Glomerular endothelial cell (primary cell): ENCODE results near the gene VEGFA. TPM values are rescaled to one million over a fixed set of nuclear protein-coding genes. Genes with fewer than 3 reads are reported as not detected.

Source experiments
- DNase-seq: peaks from one replicate; pipeline ENCODE4 v3.0.0-alpha.2; 2011; ENCODE audit warnings: low read depth, low spot score; ENCODE audit errors: extremely low read depth
- total RNA-seq: library from RNA; depleted of rRNA; stranded (reverse); fragments of >200 nt; gene quantifications from 2 replicates; pipeline ENCODE4 v1.2.3, GENCODE V29; 2015

The VEGFA gene
- total RNA-seq, 1 donor from 2014 or later = 28.0 TPM

DNA sequence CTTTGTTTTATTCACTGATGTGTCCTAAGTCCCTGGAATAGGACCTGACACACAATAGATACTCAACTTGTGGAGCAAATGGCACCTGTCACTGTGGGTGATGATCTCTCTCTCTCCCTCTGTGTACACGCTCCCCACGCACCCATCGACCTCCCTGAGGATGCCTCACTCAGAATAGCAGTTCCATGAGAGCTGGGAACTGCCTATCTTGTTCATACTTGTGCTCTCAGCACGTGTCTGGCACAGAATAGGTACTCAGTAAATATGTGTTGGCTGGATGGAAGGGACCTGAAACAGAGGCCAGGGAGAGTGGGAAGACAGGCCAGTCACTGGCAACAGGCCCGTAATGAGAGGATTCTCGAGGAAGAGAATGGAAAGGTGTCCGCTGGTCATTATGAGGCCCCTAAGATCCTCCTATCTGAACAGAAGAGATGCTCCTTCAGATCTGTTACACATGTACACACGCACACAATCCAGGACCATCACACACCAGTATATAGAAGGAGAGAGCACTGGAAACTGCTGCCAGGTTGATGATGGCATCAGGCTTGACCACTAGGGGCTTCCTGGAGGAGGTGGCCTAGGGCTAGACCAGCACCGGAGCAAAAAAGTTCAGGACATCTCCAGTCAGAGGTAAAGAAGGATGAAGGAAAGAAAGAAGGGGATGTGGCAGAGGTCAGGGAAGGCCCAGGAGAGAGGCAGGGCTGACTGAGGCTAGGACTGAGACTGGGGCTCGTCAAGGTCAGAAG lies 30.9 kb downstream of the VEGFA start:
- no peak for DNase-seq

DNA sequence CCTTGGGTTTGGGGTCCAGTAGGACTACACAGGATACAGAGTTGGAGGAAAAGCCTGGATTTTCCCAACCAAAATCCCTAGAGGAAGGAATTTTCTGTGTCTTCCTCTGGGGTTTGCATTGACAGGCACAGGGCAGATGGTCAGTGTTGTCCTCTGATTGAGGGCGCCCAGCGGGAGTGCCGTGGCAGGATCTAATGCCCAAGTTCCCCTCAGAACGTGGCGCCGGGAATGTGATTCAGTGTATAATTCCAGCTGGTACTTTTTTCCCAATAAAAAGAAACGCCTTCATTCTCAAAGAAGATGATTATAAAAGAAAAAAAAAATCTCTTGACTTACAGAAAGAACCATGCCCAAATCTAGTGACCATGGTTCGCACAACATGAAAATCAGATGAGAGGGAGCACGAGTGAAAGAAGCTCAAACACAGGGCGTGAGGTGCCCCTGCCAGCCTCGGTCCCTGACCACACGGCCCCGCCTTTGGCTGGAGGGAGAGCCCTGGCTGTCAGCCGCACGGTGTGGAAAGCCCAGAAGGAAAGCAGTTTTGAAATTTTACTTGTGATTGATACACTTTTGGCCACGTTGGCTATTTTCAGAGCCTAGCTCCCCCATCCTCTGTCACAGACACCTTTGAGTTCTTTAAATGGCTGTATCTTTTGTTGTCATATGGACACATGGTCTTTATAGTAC lies 31.6 kb downstream of the VEGFA start:
- no peak for DNase-seq

DNA sequence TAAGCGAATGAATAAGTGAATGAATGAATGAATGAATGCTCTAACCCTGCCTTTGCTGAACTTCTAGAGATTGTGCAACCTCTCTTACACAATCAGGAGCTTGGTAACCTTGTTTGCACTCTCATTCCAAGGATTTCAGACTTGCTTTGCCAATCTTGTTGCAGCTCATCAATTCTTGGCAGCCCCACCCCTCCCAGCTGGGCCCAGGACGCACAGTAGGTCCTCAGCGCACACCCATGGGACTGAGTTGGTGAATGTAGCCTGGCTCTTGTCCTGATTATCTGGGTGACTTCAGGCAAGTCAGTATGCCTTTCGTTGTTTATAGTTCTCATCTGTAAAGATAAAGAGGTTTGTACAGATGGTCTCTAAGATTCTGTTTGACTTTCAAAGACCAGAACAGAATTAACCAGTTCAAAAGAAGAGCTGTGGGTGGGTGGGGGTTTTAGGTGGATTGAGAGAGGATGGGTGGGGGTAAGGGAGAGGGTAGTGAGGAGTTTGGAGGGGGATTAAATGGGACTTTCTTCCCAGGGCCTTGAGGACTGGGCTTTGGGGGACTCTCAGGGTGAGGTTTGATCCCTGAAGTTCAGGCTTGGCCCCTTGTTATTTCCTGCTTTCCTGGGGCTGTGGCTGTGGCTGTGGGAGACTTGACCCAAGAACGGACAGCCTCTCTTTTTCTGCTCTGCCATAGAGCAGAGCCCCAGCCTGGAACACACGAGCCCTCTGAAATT lies 33.2 kb downstream of the VEGFA start:
- no peak for DNase-seq

DNA sequence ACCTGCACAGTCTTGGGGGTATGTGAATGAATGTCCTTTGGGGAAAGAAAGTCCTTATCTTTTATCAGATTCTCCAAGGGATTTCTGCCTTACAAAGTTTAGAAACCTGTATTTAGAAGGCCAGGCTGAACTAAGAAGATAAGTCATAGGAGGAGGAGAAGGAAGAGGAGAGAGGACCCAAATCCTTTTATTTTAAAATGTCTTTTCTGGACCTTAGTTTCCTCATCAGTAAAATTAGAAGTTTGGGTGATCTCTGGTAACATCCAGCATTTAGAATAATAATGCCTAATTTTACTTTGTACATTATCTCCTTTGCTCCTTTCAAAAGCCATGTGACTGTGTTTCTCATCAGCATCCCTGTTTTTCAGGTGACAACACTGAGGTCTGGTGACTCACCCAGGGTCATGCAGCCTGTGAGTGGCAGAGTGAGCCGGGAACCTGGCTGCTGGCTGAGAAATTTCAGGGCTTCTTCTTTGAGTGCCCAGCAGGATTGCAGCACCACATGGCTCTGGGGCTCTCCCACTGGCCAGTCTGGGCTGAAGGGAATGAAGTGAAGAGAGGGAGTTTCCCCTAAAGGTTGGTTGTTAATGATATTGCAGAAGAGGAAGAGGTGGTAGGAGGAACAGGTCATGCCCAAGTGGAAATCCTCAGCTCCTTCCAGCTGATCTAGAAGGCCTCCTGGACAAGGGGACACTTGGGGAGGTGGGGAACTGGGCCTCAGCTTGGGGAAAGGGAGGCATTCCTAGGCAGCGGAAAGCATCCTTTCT lies 34.0 kb downstream of the VEGFA start:
- DNase-seq = no peak

DNA sequence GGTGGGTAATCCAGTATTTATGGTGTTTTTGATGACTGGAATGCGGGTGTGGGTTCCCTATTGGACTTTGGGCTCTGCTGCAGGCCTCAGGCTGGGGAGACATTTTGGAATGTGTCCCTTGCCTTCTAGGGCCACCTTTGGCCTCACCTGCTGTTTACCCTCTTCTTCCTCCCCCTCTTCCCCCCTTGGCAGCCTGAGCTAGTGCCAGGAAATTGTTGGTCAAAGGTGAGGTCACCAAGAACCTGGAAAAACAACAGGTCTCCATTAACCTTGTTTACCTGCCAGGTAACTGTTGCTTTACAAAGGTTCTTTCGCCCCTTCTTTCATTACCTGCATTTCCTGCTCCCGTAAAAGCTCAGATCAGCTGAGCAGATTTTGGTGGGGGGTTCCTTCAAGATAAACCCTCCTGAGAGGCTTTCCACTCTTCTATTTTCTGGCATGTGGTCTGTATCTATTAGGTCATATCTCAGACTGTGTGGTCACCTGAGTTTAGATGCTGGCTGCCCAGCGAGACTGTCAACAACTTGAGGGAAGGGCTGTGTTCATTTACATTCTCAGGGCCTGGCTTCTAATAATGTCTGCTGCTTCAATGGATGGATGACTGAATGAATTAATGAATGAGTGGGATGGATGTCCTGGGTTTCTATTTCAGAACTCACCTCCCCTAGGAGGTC lies 34.7 kb downstream of the VEGFA start:
- no peak for DNase-seq

DNA sequence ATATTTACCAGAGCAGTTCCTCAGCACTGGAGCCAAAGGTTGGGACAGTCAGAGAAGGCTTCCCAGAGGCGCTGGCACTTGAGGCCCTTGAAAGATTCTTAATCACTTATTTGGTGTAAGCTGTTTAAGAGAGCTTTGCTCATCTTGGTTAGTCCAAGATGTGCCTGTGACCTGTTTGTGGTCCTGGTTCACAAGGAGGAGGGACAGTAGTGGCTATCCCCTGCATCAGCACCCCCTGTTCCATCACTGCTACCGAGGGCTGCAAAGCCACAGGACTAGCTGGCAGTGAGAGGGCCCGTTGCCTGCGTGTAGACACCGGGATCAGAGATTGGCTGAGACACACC lies 35.7 kb downstream of the VEGFA start:
- DNase-seq = no peak

DNA sequence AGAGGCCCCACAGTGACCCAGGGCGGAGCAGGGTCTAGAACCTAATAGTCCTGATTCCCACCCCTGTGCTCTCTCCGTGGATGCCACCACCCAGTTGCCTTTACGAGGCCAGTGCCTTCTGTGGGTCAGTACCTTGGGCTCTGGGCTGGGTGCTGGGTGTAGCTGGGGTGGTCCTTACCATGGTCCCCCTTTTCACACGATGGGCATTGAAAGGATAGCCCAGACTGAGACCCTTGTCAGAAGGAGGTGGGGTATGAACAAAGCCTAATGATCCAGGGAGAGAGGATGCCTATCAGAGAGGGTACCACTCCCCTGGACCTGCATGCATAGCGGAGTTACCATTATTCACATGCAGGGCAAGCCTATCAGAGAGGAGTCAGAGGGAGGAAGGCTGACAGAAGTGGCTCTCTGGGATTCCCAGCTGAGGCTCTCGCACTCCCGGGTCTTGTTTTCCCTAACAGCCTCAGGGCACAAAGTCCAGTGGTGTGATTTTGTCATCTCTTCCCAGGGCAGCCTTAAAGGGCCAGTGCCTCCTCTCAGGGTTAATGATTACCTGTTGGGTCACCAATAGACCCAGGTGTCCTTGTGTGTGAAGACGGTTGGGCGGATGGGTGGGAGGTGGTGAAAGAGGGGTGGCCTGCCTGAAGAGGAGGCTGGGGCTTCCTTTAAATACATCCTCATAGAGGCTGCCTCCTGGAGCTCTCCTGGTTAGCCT lies 36.2 kb downstream of the VEGFA start:
- no peak for DNase-seq

DNA sequence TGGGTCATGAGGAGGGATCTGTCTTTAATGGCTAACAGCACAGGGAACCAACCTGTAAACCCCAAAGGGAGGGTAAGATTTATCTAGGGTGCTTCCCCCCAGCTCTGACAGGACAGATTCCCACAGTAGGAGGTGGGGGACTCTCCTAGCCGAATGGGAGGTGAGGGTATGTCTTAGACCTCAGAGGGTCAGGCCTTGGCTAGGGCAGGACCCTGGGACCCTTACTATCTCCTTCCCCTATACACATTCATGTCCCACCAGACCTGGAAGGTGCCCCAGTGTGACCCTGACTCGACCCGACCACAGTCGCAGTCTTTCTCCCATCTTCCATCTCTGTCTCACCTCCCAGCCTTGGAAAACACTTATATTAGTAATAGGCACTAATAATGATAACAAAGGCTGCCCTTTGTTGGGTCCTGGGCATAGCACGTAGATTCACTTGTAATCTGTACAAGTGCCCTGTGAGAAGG lies 36.8 kb downstream of the VEGFA start:
- DNase-seq = no peak

DNA sequence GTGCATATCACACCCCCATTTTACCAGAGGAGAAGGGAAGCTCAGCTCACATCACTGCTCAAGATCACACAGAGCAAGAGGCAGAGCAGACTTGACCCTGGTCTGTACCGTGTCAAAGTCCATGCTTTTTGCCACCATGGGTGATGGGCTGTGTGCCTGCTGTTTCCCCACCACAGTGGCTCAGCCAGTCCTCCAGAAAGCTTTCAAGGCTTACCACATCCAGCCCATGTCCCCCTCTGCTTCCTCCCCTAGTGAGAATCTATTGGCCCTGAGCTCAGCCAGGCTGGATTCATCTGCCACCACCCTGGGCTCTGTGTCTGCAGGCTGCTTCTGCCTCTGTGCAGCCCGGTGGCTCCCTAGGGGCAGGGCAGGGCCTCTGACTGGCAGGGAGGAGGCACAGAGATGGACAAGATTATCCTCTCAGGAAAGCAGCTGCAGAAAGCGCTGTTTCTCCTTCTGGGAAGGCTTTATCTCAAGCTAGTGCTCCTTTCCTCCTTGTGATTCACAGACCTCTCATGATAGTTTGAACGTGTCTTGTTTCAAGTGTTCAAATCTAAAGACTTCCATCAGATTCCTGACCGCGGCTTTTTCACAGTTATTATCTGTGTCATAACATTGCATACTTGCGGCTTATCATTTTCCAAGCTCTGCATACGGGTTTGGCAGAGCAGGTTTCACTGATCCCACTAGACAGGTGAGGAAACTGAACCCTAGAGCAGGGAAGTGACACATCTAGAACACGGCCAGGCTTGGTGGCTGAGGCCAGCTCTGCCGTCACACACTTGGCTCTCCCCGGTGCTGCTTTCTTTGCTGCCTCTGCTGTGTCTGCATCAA lies 37.4 kb downstream of the VEGFA start:
- DNase-seq = no peak

DNA sequence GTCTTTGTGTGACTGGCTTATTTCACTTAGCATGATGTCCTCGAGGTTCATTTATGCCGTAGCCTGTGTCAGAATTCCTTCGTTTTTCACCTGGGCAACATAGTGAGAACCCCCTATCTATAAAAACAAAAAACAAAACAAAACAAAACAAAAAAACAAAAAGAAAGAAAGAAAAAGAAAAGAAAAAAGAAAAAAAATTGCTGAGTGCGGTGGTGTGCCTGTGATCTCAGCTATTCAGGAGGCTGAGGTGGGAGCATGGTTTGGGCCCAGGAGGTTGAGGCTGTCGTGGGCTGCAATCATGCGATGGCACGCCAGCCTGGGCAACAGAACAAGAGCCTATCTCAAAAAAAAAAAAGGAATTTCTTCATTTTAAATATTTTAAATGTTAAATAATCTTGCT lies 38.4 kb downstream of the VEGFA start:
- no peak for DNase-seq

DNA sequence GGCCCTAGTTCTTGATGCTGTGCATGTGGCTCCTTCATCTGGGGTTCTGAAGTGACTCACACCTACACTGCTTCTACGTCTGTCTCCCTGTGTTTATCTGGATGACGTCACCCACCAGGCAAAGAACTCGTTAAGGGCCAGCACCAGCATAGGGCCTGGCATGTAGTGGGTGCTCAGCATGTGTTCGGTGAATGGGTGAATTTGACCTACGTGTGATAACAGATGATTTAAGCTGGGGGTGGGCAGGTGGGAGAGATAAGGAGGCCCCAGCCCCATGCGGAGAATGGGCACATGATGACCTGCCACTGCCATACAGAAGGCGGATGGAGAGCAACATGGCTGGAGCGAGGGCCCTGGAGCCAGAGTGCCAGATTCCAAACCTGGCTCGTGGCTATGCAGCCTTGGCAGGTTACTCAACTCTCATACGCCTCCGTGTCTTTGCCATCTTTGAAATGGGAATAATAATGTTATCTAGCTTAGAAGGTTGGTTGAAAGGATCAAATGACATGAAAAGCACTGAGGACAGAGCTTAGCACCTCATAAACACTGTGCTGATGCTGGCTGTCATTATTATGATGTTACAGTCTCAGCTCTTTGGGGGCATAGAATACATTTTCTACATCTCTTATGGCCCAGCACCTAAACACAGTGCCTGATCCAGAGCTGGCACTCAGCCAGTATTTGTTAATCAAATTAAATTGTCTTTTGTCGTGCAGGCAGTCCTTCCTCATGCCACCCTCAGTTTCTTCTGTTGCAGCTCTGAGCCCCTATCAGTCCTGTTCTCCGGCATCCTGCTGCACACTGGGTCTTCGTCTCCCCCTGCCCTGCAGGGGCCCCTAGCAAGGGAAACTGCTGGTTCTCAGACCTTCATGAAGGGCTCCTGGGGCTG lies 39.6 kb downstream of the VEGFA start:
- DNase-seq = no peak

DNA sequence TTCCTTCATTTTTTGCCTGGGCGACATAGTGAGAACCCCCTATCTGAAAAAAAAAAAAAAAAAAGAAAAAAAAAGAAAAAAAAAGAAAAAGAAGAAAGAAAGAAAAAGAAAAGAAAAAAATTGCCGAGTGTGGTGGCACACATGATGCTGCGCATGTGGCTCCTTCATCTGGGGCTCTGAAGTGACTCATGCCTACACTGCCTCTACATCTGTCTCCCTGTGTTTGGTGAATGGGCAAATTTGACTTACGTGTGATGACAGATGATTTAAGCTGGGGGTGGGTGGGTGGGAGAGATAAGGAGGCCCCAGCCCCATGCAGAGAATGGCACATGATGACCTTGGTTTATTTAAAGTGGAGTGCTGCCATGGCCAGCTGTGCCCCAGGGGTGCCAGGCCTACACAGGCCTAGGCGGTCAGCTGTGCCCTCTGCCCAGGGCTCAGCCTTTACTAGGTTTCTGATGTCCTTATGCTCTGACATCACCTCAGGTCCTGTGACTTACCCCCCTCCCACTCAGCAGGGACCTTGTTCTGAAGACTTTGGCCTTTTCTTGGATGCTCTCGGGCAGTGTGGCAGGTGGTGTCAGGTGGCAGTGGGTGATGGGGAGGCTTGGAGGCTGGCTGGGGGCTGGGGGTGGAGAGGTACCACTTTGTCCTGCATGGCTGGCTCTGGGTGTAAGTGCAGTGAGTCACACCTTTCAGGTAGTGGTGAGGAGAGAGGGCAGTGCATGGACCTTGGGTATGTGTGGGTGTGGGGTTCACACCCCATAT lies 41.1 kb downstream of the VEGFA start:
- DNase-seq = no peak

DNA sequence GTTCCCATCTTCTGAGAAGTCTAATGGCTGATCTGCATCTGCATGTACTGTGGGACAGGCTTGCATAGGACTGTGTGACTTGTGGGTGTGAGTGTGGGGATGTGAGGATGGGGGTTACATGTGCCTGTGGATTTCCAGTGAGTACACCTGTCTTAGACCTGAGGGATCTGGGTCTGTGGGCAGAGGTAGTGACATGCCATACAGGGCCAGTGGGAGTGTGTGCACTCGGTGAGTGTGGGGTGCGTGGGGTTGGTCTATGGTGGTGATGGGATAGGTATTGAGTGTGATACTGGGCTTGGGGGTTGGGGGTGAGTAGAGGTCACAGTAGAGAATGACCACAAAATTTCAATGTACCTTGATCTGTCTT lies 41.7 kb downstream of the VEGFA start:
- DNase-seq = no peak

DNA sequence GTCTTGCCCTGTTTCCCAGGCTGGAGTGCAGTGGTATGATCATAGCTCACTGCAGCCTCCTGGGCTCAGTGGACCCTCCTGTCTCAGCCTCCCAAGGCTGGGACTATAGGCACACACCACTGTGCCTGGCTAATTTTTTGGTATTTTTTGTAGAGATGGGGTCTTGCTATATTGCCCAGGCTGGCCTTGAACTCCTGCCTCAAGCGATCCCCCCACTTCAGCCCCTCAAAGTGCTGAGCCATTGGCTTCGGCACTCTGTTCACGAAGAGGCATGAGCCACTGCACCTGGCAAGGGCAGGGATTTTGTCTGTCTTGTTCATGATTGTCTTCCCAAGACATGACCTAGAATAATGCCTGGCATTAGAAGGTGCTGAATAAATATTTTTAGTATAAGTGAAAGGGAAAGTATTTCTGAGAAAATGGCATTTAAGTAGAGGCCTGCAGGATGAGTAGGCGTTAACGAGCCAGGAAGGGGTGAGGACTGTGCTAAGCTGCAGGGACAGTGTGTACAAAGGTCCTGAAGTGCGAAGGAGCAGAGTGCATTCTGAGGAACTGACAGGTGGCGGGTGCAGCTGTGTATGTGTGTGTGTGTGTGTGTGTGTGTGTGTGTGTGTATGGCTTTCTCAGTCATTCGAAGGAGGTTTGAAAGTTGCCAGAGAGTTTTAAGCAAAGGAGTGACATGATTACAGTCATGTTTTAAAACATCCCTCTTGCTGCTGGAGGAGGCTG lies 43.0 kb downstream of the VEGFA start:
- DNase-seq = no peak

DNA sequence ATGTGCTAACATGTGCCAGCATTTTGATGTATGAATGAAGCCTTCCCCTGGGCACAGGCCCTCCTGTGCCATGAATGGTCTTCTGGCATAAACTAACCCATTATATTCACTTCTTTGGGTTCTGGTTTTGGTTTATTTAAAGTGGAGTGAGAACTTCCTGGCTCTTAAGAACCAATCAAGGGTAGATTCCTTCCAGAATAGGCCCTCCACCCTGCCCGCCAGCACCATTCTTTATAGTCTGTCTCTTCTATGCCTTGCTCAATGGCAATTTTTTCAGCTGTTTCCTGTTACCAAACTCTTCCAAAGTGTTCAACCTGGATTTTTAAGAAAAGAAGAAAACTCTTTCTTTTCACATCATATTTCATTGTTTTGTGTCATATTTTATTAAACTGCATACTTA lies 44.1 kb downstream of the VEGFA start:
- DNase-seq = no peak

DNA sequence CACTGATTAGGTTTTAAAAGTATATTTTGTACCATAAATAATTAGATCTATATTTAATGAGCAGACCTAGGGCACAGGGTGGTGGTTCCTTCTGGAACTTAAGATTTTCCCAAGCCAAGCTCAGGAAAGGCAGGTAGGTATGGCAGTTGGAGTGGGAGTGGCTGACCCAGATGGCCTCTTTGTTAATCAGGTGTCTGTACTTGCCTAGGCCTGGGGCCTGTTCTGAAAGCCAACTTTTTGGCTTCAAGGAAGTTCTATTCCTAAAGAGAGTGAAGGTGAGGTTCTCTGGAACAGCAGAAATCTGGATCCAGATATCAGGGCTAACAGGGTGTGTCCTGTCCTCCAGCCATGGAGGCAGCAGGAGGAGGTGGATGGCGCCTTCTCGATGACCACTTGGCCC lies 44.9 kb downstream of the VEGFA start:
- DNase-seq = no peak

DNA sequence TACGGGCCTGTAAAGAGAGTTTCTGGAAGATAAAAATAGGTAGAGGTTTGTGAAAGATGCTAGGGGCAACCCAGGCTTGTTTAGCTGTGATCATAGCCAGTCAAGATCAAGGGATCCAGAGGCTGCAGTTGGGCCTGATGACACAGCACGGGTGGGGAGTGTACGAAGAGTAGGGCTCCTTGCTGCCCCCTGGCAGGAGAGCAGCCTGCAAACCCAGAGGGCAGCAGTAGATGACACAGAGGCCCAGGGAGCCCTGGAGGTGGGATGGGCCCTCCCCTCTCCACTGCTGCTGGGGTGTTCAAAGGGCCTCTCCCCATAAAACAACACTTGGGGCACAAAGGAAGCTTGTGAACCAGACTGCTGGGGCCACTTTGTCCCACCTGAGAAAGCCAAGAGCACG lies 47.2 kb downstream of the VEGFA start:
- DNase-seq = no peak
